Uterine smooth muscle cell (primary cell): ENCODE data around the gene PRKACG. TPM values are rescaled to one million over a fixed set of nuclear protein-coding genes. Genes with fewer than 3 reads are reported as not detected.

Experiments
- total RNA-seq: library from RNA; depleted of rRNA; stranded (reverse); fragments of >200 nt; gene quantifications from 2 replicates; pipeline ENCODE4 v1.2.3, GENCODE V29; 2014

Gene PRKACG
- not detected in 2 replicates for total RNA-seq

GRCh38 chr9:69014013-69014412, at the start of gene PRKACG:
Gene PRKACG (minus strand): TSS chr9:69014113. CDS start chr9:69014092, 21 bp downstream.

GRCh38 chr9:69035438-69036308, 21.8 kb upstream of the PRKACG start, which contains the start of gene FXN:
Gene FXN (plus strand): TSS chr9:69035752. CDS start chr9:69035783, 31 bp downstream.

Other genes starting within 250 kb of the PRKACG start
- gene FXN, start 21.6 kb upstream of the PRKACG start, total RNA-seq, result 2.2 and 3.2 TPM in 2 replicates
- 24.1 and 51.1 TPM in 2 replicates for gene TJP2, start 160.2 kb upstream of the PRKACG start, total RNA-seq